CD4-positive, alpha-beta T cell (primary cell): Measurements from ENCODE around the gene NTHL1. TPM values are rescaled to one million over a fixed set of nuclear protein-coding genes. Genes with fewer than 3 reads are reported as not detected.

ENCODE experiments used
- ATAC-seq: fragments of 200-7000 bp; cut with Tn5 transposase; one replicate; pipeline ENCODE4 v1.10.0; 2022; ENCODE audit warnings: mild to moderate bottlenecking; ENCODE audit not compliant: poor library complexity
- CTCF ChIA-PET: fragments of 350-600 bp; sonication (Branson Sonifier 250); formaldehyde crosslinking; loops from one replicate; lab custom pipeline; 2021; ENCODE audit warnings: antibody characterized with exemption, inconsistent platforms; lab: Charles Lee
- POLR2A ChIA-PET: fragments of 350-600 bp; sonication (Branson Sonifier 250); formaldehyde crosslinking; loops from one replicate; lab custom pipeline; 2021; ENCODE audit warnings: antibody characterized with exemption, inconsistent platforms; lab: Charles Lee
- DNase-seq, 14 experiments: peaks; one replicate each; pipeline ENCODE4 v3.0.0-alpha.2; 2013 to 2020; ENCODE audit warnings: mixed read lengths in 2 of 14
- H3K27ac ChIP-seq, 2 donors: one replicate each; pipeline versions ENCODE4 v1.5.1 to v1.7.0; 2013; ENCODE audit warnings: low read length in 2 of 2, low read depth in 1 of 2, mild to moderate bottlenecking in 1 of 2
- H3K27me3 ChIP-seq, 2 experiments: 1 replicate in 1 of 2; 2 replicates in 1 of 2; pipeline versions ENCODE4 v1.6.1 to v1.7.0; 2013; ENCODE audit warnings: low read length in 2 of 2, control low read depth in 1 of 2, mild to moderate bottlenecking in 1 of 2, moderate library complexity in 1 of 2; ENCODE audit not compliant: insufficient read depth in 2 of 2, control insufficient read depth in 1 of 2
- H3K36me3 ChIP-seq: one replicate; pipeline ENCODE4 v1.6.1; 2013; ENCODE audit warnings: low read length, control low read depth; ENCODE audit not compliant: insufficient read depth
- H3K4me1 ChIP-seq: one replicate; pipeline ENCODE4 v1.6.1; 2013; ENCODE audit warnings: low read length, control low read depth; ENCODE audit not compliant: insufficient read depth
- H3K4me3 ChIP-seq: one replicate; pipeline ENCODE4 v1.5.1; 2013; ENCODE audit warnings: mild to moderate bottlenecking, low read length, moderate library complexity
- H3K9me3 ChIP-seq, 2 experiments: 1 replicate in 1 of 2; 2 replicates in 1 of 2; pipeline versions ENCODE4 v1.6.1 to v1.7.0; 2013; ENCODE audit warnings: low read length in 2 of 2, mild to moderate bottlenecking in 2 of 2, control low read depth in 1 of 2, moderate library complexity in 1 of 2; ENCODE audit not compliant: control insufficient read depth in 1 of 2, insufficient read depth in 1 of 2
- H3K27ac Mint-ChIP-seq: one replicate; pipeline ENCODE4 v1.8.0; 2020; ENCODE audit warnings: mixed read lengths
- H3K27me3 Mint-ChIP-seq: one replicate; pipeline ENCODE4 v1.8.0; 2021; ENCODE audit warnings: mixed read lengths
- H3K36me3 Mint-ChIP-seq: one replicate; pipeline ENCODE4 v1.8.0; 2021; ENCODE audit warnings: low read depth, mixed read lengths
- H3K4me1 Mint-ChIP-seq: one replicate; pipeline ENCODE4 v1.8.0; 2021; ENCODE audit warnings: low read depth, mixed read lengths
- H3K4me3 Mint-ChIP-seq: one replicate; pipeline ENCODE4 v1.8.0; 2020; ENCODE audit warnings: mild to moderate bottlenecking, mixed read lengths
- H3K9me3 Mint-ChIP-seq: one replicate; pipeline ENCODE4 v1.8.0; 2020; ENCODE audit warnings: mixed read lengths
- intact Hi-C, 2 experiments: fragments of 100-400 bp; cut with DNase I in 1 of 2; cut with micrococcal nuclease in 1 of 2; formaldehyde crosslinking; loops; one replicate each; pipeline versions ENCODE4 v1.15.1 to v1.9.0; 2023 to 2025; cut with DNase I, micrococcal nuclease
- total RNA-seq, 174 experiments: library from RNA in 2 of 174; stranded (reverse) in 2 of 174; gene quantifications; one replicate each; pipeline ENCODE4 v1.2.3 and lab custom pipeline; 2021 to 2026
- TF ChIP-seq, protein P1 (sequence below): fragments of 200-600 bp; IDR thresholded peaks from one replicate; pipeline ENCODE4 v1.8.0; 2022; ENCODE audit warnings: antibody characterized with exemption, mild to moderate bottlenecking

NTHL1 gene
- total RNA-seq, 2 experiments from 2014 or later = 2.7 to 2.9 TPM

DNA sequence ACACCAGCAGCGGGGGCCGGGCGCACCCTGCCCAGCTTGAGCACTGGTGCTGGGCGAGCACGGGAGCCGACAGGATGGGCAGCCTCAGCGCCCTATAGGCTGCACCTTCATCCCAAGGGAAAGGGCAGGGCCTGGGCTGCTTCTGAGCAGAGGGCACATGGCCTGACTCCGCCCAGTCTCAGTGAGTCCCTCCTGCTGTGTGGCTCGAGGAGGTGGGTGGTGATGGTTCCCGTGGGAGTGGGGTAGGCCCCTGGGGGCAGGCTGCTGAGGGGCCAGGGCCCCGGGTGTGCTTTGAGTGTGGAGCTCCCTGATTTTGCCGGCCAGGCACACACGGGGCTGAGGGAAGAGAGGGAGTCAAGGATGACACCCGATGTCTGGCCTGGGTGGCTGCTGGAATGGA lies 38.0 kb upstream of the NTHL1 start:
- no peak overlapping the region for H3K4me3 Mint-ChIP-seq
- H3K27me3 Mint-ChIP-seq = no peaks in the 10 kb centered on the region
- ATAC-seq (no peak), DNase-seq (no peak)
- no peaks in the 10 kb centered on the region for H3K4me1 ChIP-seq
- CTCF ChIA-PET = no interaction called here
- peaks cover 38% of the 10 kb centered on the region for H3K36me3 Mint-ChIP-seq
- H3K27ac Mint-ChIP-seq = no peak overlapping the region
- H3K9me3 ChIP-seq = no peaks in the 10 kb centered on the region
- no peaks in the 10 kb centered on the region for H3K27me3 ChIP-seq
- POLR2A ChIA-PET = no interaction called here
- intact Hi-C loops = no loop called here
- no peak overlapping the region for H3K27ac ChIP-seq
- H3K4me1 Mint-ChIP-seq = no peaks in the 10 kb centered on the region
- no peaks in the 10 kb centered on the region for H3K9me3 Mint-ChIP-seq
- no peak overlapping the region for H3K4me3 ChIP-seq
- TF ChIP-seq, protein P1, sequence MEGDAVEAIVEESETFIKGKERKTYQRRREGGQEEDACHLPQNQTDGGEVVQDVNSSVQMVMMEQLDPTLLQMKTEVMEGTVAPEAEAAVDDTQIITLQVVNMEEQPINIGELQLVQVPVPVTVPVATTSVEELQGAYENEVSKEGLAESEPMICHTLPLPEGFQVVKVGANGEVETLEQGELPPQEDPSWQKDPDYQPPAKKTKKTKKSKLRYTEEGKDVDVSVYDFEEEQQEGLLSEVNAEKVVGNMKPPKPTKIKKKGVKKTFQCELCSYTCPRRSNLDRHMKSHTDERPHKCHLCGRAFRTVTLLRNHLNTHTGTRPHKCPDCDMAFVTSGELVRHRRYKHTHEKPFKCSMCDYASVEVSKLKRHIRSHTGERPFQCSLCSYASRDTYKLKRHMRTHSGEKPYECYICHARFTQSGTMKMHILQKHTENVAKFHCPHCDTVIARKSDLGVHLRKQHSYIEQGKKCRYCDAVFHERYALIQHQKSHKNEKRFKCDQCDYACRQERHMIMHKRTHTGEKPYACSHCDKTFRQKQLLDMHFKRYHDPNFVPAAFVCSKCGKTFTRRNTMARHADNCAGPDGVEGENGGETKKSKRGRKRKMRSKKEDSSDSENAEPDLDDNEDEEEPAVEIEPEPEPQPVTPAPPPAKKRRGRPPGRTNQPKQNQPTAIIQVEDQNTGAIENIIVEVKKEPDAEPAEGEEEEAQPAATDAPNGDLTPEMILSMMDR = no peak
- H3K36me3 ChIP-seq = peaks cover 84% of the 10 kb centered on the region

GRCh38 chr16:2084895-2085625 lies 37.4 kb upstream of the NTHL1 start:
- no peaks in the 10 kb centered on the region for H3K4me1 ChIP-seq
- H3K27me3 ChIP-seq = no peaks in the 10 kb centered on the region
- no peak for DNase-seq
- ChIA-PET POLR2A (no interaction called here), CTCF (no interaction called here)
- ATAC-seq = no peak
- intact Hi-C loops = no loop called here
- no peak overlapping the region for H3K4me3 ChIP-seq
- H3K36me3 ChIP-seq = peaks cover 79% of the 10 kb centered on the region
- Mint-ChIP-seq H3K27ac (no peak overlapping the region), H3K4me1 (no peaks in the 10 kb centered on the region), H3K4me3 (no peak overlapping the region), H3K27me3 (no peaks in the 10 kb centered on the region), H3K9me3 (no peaks in the 10 kb centered on the region), H3K36me3 (peaks cover 38% of the 10 kb centered on the region)
- no peaks in the 10 kb centered on the region for H3K9me3 ChIP-seq
- TF ChIP-seq, protein P1 = no peak
- H3K27ac ChIP-seq = no peak overlapping the region

DNA sequence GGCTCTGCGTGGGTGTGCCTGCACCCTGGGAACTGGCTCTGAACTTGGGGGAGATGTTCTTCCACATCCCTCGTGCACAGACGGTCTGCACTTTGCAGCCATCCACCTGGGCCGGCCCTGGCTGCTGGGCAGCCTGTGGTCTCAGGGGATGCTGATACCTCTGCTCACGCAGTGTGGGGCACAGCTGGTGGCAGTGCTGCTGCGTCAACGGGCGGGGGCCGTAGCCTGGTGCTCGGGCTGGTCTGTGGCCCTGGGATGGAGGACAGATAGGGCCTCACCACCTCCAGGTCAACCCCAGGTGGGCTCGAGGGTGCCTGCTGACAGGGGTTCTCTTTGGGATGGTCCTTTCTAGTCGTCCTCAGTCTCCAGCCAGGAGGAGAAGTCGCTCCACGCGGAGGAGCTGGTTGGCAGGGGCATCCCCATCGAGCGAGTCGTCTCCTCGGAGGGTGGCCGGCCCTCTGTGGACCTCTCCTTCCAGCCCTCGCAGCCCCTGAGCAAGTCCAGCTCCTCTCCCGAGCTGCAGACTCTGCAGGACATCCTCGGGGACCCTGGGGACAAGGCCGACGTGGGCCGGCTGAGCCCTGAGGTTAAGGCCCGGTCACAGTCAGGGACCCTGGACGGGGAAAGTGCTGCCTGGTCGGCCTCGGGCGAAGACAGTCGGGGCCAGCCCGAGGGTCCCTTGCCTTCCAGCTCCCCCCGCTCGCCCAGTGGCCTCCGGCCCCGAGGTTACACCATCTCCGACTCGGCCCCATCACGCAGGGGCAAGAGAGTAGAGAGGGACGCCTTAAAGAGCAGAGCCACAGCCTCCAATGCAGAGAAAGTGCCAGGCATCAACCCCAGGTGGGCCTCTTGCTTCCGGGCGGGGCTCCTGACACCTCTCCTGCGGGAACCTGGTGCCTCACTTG lies 36.5 kb upstream of the NTHL1 start:
- Mint-ChIP-seq H3K27ac (no peak overlapping the region), H3K36me3 (peaks cover 34% of the 10 kb centered on the region), H3K4me1 (no peaks in the 10 kb centered on the region), H3K27me3 (no peaks in the 10 kb centered on the region), H3K4me3 (no peak overlapping the region), H3K9me3 (no peaks in the 10 kb centered on the region)
- ATAC-seq (no peak), DNase-seq (no peak)
- ChIA-PET CTCF (no interaction called here), POLR2A (no interaction called here)
- TF ChIP-seq, protein P1 = no peak
- Histone ChIP-seq H3K36me3 (peaks cover 83% of the 10 kb centered on the region), H3K4me3 (no peak overlapping the region), H3K27ac (no peak overlapping the region), H3K27me3 (no peaks in the 10 kb centered on the region), H3K9me3 (no peaks in the 10 kb centered on the region), H3K4me1 (no peaks in the 10 kb centered on the region)
- intact Hi-C loops = no loop called here
